Panc1 (cell line): ENCODE measurements around the gene SEC61G. TPM values are rescaled to one million over a fixed set of nuclear protein-coding genes. Genes with fewer than 3 reads are reported as not detected.

Experiments
- ATAC-seq: fragments of 200-7000 bp; cut with Tn5 transposase; 2 replicates; pipeline ENCODE4 v1.9.1; 2020; ENCODE audit warnings: mild to moderate bottlenecking, moderate library complexity
- Bru-seq: library from RNA; stranded (reverse); fragments of 400-500 nt; gene quantifications from one replicate; lab custom pipeline; 2021; lab: Mats Ljungman, UMichigan
- BruChase-seq, 2 experiments: library from RNA; stranded (reverse); fragments of 400-500 nt; gene quantifications; one replicate each; lab custom pipeline; 2021; lab: Mats Ljungman, UMichigan
- BruUV-seq: library from RNA; stranded (reverse); fragments of 400-500 nt; replicated peaks from 2 replicates; lab custom pipeline; 2021; lab: Mats Ljungman, UMichigan
- CTCF ChIA-PET: fragments of 300-600 bp; sonication (Branson Sonifier 250); formaldehyde crosslinking; loops from one replicate; lab custom pipeline; 2022; ENCODE audit warnings: antibody characterized with exemption; lab: Charles Lee
- POLR2A ChIA-PET: fragments of 300-600 bp; sonication (Branson Sonifier 250); formaldehyde crosslinking; loops from one replicate; lab custom pipeline; 2022; ENCODE audit warnings: antibody characterized with exemption; lab: Charles Lee
- DNase-seq: peaks from one replicate; pipeline ENCODE4 v3.0.0-alpha.2; 2010; ENCODE audit warnings: low read depth, low spot score
- H3K27ac ChIP-seq: 2 replicates; pipeline ENCODE4 v1.5.1; 2011; ENCODE audit warnings: mild to moderate bottlenecking, low read length, inconsistent platforms
- H3K27me3 ChIP-seq: fragments of 200-500 bp; sonication (Bioruptor generic); 2 replicates; pipeline ENCODE4 v1.6.0; 2014; ENCODE audit warnings: low read length, inconsistent platforms; ENCODE audit not compliant: control insufficient read depth, insufficient read depth
- H3K36me3 ChIP-seq: fragments of 200-500 bp; sonication (Bioruptor generic); 2 replicates; pipeline ENCODE4 v1.5.1; 2014; ENCODE audit warnings: inconsistent platforms, mild to moderate bottlenecking, low read length, moderate library complexity; ENCODE audit not compliant: control insufficient read depth, insufficient read depth
- H3K4me1 ChIP-seq: 2 replicates; pipeline ENCODE4 v1.5.1; 2011; ENCODE audit warnings: inconsistent platforms, mild to moderate bottlenecking, low read length, moderate library complexity; ENCODE audit not compliant: control insufficient read depth, insufficient read depth
- H3K4me3 ChIP-seq, 2 experiments: 2 replicates each; pipeline ENCODE4 v1.5.1; 2011 to 2012; ENCODE audit warnings: low read depth in 2 of 2, low read length in 2 of 2, mild to moderate bottlenecking in 2 of 2, inconsistent platforms in 1 of 2, moderate library complexity in 1 of 2
- H3K9me3 ChIP-seq: fragments of 200-500 bp; sonication (Bioruptor generic); 2 replicates; pipeline ENCODE4 v1.5.1; 2014; ENCODE audit warnings: low read depth, mild to moderate bottlenecking, inconsistent platforms, low read length, moderate library complexity; ENCODE audit not compliant: control insufficient read depth, insufficient read depth
- POLR2AphosphoS5 ChIP-seq: IDR thresholded peaks from 2 replicates; pipeline ENCODE4 v1.6.1; 2012; ENCODE audit warnings: mild to moderate bottlenecking, low read depth, low read length, moderate library complexity
- SIN3A ChIP-seq: IDR thresholded peaks from 2 replicates; pipeline ENCODE4 v1.6.1; 2012; ENCODE audit warnings: low read depth, mild to moderate bottlenecking, low read length, moderate library complexity, borderline replicate concordance; ENCODE audit not compliant: insufficient read depth
- TCF7L2 ChIP-seq: IDR thresholded peaks from 2 replicates; pipeline ENCODE4 v1.6.1; 2011; ENCODE audit warnings: mild to moderate bottlenecking, low read depth, low read length, inconsistent platforms
- in situ Hi-C: cut with HindIII; loops from 2 replicates; pipeline ENCODE4 v1.10.0; 2016; ENCODE audit warnings: low sequenced_read_pairs, low pct_unique_long_range_greater_than_20kb
- intact Hi-C: fragments of 100-400 bp; cut with micrococcal nuclease; formaldehyde crosslinking; loops from one replicate; pipeline ENCODE4 v1.10.0; 2022; ENCODE audit not compliant: unreplicated experiment
- long read RNA-seq: library from polyadenylated mRNA; unstranded; transcript quantifications from one replicate; pipeline ENCODE4 v2.0.0, GENCODE V29; 2021; ENCODE audit not compliant: unreplicated experiment
- polyA plus RNA-seq: library from polyadenylated mRNA; unstranded; fragments of >200 nt; gene quantifications from one replicate; pipeline ENCODE4 v1.2.1, GENCODE V29; 2012; ENCODE audit warnings: missing spikeins; ENCODE audit not compliant: insufficient read length
- total RNA-seq: library from RNA; stranded (reverse); gene quantifications from one replicate; pipeline ENCODE4 v1.2.1, GENCODE V29; 2021; ENCODE audit not compliant: unreplicated experiment
- TF ChIP-seq, protein P1 (sequence below): fragments of 450-650 bp; IDR thresholded peaks from 2 replicates; pipeline ENCODE4 v1.5.1; 2017; ENCODE audit warnings: mild to moderate bottlenecking
- TF ChIP-seq, protein P2 (sequence below), 2 experiments: IDR thresholded peaks; 2 replicates each; pipeline ENCODE4 v1.6.1; 2011 to 2012; ENCODE audit warnings: low read depth in 2 of 2, control low read depth in 1 of 2, low read length in 1 of 2, mild to moderate bottlenecking in 1 of 2, moderate library complexity in 1 of 2; ENCODE audit not compliant: insufficient read depth in 1 of 2

SEC61G gene
- total RNA-seq (197 TPM), Bru-seq, nascent RNA (percentile 95 among the genes with signal in this experiment), BruChase-seq, experiment 1, labeled RNA remaining after a 2-hour chase (percentile 77 among the genes with signal in this experiment), BruChase-seq, experiment 2, labeled RNA remaining after a 6-hour chase (percentile 68 among the genes with signal in this experiment)
- polyA plus RNA-seq = 325 TPM
- long read RNA-seq, transcript SEC61G-201 (4 exons, 462 nt) = major isoform, 83 of 100 reads
- long read RNA-seq, transcript SEC61G-202 (4 exons, 459 nt) = minor isoform, 9 of 100 reads
- long read RNA-seq, partial matches to known transcripts = 7 of 100 reads
- long read RNA-seq, other reads (novel, unspliced or antisense) = 1 of 100 reads

DNA sequence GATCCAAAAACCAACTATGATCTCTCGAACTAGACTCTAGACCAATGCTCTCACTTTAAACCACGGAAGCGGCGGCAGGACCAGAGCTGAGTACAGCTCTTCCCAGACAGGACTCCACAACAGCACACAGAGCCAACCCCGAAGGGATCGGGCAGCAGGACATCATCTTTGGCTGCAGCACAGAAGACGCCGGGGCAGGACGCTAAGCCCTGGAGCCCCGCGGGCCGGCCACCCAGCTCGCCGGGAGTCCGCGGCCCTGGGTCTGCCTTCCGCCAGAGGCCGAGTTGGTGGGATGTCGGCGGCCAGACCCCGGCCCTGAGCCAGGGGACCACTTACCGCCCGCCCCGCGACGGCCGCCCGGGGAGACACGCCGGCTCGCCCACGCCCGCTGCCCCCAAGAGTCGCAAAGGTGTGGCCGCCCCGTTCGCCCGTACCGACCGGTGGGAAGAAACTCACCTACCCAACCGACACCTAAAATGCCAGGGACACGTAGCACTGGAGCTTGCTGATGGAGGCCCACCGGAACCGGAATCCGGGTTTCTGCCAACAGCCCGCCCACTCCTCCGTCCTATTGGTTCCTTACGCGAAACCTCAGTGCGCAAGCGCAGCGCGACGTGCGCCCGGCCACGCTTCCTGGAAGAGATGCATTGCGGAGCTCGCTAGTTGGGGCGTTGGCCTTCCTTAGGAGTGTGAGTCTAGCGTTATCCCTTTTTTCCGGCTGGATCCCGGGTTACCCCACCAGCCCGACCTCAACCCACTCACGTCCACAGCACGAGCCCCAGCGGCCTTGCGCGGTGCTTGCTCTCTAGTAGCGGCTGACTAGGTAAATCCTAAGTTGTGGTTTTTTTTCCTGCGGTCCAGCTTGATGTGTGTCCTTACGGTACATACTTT is at the start of gene SEC61G:
SEC61G (minus strand) TSS at position 510 of the 891 bp plus-strand sequence. CDS start 1,623 bp downstream, outside the sequence.
- CTCF ChIA-PET = interaction anchor here (1.9 kb wide), 1 partner anchor 496 kb away, joined by 7 read pairs; no protein-coding TSS in a partner anchor
- intact Hi-C loops = no loop called here
- Histone ChIP-seq H3K4me1 (peaks cover 14% of the 10 kb centered on the region), H3K27me3 (no peaks in the 10 kb centered on the region), H3K4me3 (peak within 1 kb of the TSS; percentile 96), H3K36me3 (peaks cover 29% of the 10 kb centered on the region), H3K27ac (peak within 1 kb of the TSS; percentile 99), H3K9me3 (no peaks in the 10 kb centered on the region)
- ATAC-seq = peak; percentile 97
- DNase-seq = peak; percentile 94
- in situ Hi-C loops = no loop called here
- POLR2A ChIA-PET = no interaction called here
- TF ChIP-seq SIN3A (peak; percentile 88; the same call in 1 of the 2 replicates), POLR2AphosphoS5 (peak; percentile 99), TCF7L2 (no peak)
- TF ChIP-seq, protein P1, sequence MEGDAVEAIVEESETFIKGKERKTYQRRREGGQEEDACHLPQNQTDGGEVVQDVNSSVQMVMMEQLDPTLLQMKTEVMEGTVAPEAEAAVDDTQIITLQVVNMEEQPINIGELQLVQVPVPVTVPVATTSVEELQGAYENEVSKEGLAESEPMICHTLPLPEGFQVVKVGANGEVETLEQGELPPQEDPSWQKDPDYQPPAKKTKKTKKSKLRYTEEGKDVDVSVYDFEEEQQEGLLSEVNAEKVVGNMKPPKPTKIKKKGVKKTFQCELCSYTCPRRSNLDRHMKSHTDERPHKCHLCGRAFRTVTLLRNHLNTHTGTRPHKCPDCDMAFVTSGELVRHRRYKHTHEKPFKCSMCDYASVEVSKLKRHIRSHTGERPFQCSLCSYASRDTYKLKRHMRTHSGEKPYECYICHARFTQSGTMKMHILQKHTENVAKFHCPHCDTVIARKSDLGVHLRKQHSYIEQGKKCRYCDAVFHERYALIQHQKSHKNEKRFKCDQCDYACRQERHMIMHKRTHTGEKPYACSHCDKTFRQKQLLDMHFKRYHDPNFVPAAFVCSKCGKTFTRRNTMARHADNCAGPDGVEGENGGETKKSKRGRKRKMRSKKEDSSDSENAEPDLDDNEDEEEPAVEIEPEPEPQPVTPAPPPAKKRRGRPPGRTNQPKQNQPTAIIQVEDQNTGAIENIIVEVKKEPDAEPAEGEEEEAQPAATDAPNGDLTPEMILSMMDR = no peak
- TF ChIP-seq, protein P2, sequence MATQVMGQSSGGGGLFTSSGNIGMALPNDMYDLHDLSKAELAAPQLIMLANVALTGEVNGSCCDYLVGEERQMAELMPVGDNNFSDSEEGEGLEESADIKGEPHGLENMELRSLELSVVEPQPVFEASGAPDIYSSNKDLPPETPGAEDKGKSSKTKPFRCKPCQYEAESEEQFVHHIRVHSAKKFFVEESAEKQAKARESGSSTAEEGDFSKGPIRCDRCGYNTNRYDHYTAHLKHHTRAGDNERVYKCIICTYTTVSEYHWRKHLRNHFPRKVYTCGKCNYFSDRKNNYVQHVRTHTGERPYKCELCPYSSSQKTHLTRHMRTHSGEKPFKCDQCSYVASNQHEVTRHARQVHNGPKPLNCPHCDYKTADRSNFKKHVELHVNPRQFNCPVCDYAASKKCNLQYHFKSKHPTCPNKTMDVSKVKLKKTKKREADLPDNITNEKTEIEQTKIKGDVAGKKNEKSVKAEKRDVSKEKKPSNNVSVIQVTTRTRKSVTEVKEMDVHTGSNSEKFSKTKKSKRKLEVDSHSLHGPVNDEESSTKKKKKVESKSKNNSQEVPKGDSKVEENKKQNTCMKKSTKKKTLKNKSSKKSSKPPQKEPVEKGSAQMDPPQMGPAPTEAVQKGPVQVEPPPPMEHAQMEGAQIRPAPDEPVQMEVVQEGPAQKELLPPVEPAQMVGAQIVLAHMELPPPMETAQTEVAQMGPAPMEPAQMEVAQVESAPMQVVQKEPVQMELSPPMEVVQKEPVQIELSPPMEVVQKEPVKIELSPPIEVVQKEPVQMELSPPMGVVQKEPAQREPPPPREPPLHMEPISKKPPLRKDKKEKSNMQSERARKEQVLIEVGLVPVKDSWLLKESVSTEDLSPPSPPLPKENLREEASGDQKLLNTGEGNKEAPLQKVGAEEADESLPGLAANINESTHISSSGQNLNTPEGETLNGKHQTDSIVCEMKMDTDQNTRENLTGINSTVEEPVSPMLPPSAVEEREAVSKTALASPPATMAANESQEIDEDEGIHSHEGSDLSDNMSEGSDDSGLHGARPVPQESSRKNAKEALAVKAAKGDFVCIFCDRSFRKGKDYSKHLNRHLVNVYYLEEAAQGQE (IDR thresholded peaks at IDR 0.05; ENCODE audit: insufficient read depth in 1 of 2, low read depth in 2 of 2, low read length in 1 of 2) = 0 out of 4 replicates have a peak, but pooled peaks of 1 of the 2 experiments have one; percentile 23
- BruUV-seq = no TSS peak

DNA sequence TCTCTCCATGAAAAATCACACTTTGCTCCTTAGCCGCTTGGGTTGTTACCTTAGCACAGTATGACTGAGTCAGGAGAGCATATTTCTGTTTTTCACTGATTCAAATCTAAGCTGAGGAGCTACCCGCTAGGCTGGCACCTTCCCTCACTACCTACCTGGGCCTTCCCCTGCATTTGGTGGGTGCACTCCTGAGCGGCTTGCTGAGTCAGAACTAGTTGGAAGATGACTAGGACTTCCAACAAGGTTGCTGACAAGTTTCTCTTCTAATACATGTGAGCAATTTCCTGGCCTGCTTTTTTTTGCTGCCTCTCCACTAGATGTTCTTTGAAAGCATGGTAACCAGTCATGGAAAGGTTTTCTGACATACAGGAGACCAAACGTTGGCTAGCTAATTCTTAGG is 43.8 kb upstream of the SEC61G start:
- no peaks in the 10 kb centered on the region for H3K4me1 ChIP-seq
- no peaks in the 10 kb centered on the region for H3K27me3 ChIP-seq
- intact Hi-C loops = no loop called here
- no peak for ATAC-seq
- no peaks in the 10 kb centered on the region for H3K36me3 ChIP-seq
- H3K27ac ChIP-seq = no peak overlapping the region
- no peak for TF ChIP-seq POLR2AphosphoS5
- no peak for TF ChIP-seq TCF7L2
- TF ChIP-seq SIN3A = no peak
- TF ChIP-seq, protein P1 = no peak
- TF ChIP-seq, protein P2 (IDR thresholded peaks at IDR 0.05; ENCODE audit: insufficient read depth in 1 of 2, low read depth in 2 of 2, low read length in 1 of 2) = no peak
- in situ Hi-C loops = no loop called here
- H3K9me3 ChIP-seq = no peaks in the 10 kb centered on the region
- CTCF ChIA-PET = no interaction called here
- BruUV-seq = no TSS peak
- POLR2A ChIA-PET = no interaction called here
- H3K4me3 ChIP-seq = no peak overlapping the region
- DNase-seq = no peak
